Endothelial cell of umbilical vein (primary cell): ENCODE results near the gene ENPP3. TPM values are rescaled to one million over a fixed set of nuclear protein-coding genes. Genes with fewer than 3 reads are reported as not detected.

Experiments used
- BruUV-seq: library from RNA; stranded (reverse); fragments of 400-500 nt; replicated peaks from 2 replicates; lab custom pipeline; 2021; lab: Mats Ljungman, UMichigan
- CTCF ChIA-PET: fragments of 300-600, 350-600 bp; sonication (Branson Sonifier 250); formaldehyde crosslinking; loops from one replicate; lab custom pipeline; 2021; ENCODE audit warnings: antibody characterized with exemption, inconsistent platforms; lab: Charles Lee
- POLR2A ChIA-PET: fragments of 300-600, 350-600 bp; sonication (Branson Sonifier 250); formaldehyde crosslinking; loops from one replicate; lab custom pipeline; 2021; ENCODE audit warnings: antibody characterized with exemption, inconsistent platforms; lab: Charles Lee
- DNase-seq: peaks from one replicate; pipeline ENCODE4 v3.0.0-alpha.2; 2011; ENCODE audit warnings: low read depth, low spot score
- FAIRE-seq: peaks from 2 replicates; lab custom pipeline; 2011; peaks lifted over from hg19 to GRCh38; lab: Jason Lieb, UNC
- H2AFZ ChIP-seq: 2 replicates; pipeline ENCODE4 v1.6.0; 2012; ENCODE audit warnings: low read depth, low read length, control low read depth, inconsistent platforms
- H3K27ac ChIP-seq: 2 replicates; pipeline ENCODE4 v1.5.1; 2011; ENCODE audit warnings: low read depth, mild to moderate bottlenecking, control low read depth, low read length, moderate library complexity; ENCODE audit not compliant: insufficient read depth
- H3K27me3 ChIP-seq, 2 experiments: 2 replicates each; pipeline versions ENCODE4 v1.6.0 to v1.6.1; 2011; ENCODE audit warnings: low read length in 2 of 2, mixed read lengths in 1 of 2; ENCODE audit not compliant: control insufficient read depth in 2 of 2, insufficient read depth in 2 of 2
- H3K36me3 ChIP-seq, 2 experiments: 2 replicates in 1 of 2; 3 replicates in 1 of 2; pipeline ENCODE4 v1.5.1; 2011; ENCODE audit warnings: low read length in 2 of 2, mild to moderate bottlenecking in 1 of 2, moderate library complexity in 1 of 2; ENCODE audit not compliant: control insufficient read depth in 2 of 2, insufficient read depth in 2 of 2; ENCODE audit errors: extremely low read depth in 1 of 2
- H3K4me1 ChIP-seq: 3 replicates; pipeline ENCODE4 v1.5.1; 2011; ENCODE audit warnings: mild to moderate bottlenecking, low read length; ENCODE audit not compliant: control insufficient read depth, insufficient read depth; ENCODE audit errors: extremely low read depth
- H3K4me2 ChIP-seq: 2 replicates; pipeline ENCODE4 v1.6.1; 2011; ENCODE audit warnings: low read length, control low read depth, mixed read lengths; ENCODE audit not compliant: insufficient read depth
- H3K4me3 ChIP-seq, 3 experiments: fragments of 200-600 bp in 1 of 3; sonication (generic), shearing (Covaris generic) in 1 of 3; replicated peaks in 1 of 3; 2 replicates each; pipeline ENCODE4 v1.5.1; 2011 to 2016; ENCODE audit warnings: control low read depth in 3 of 3, low read length in 3 of 3, mild to moderate bottlenecking in 2 of 3, inconsistent platforms in 1 of 3, low read depth in 1 of 3, moderate library complexity in 1 of 3; ENCODE audit not compliant: insufficient read depth in 1 of 3
- H3K79me2 ChIP-seq: 2 replicates; pipeline ENCODE4 v1.6.0; 2012; ENCODE audit warnings: low read length, inconsistent platforms; ENCODE audit not compliant: control insufficient read depth, insufficient read depth
- H3K9ac ChIP-seq: replicated peaks from 2 replicates; pipeline ENCODE3; 2011; ENCODE audit warnings: low read length, control low read depth; ENCODE audit not compliant: insufficient read depth; ENCODE audit errors: extremely low read depth
- H3K9me1 ChIP-seq: replicated peaks from 3 replicates; pipeline ENCODE4 v1.6.0; 2011; ENCODE audit warnings: mild to moderate bottlenecking, low read length; ENCODE audit not compliant: control insufficient read depth, insufficient read depth; ENCODE audit errors: extremely low read depth
- H3K9me3 ChIP-seq: replicated peaks from 2 replicates; pipeline ENCODE4 v1.5.1; 2012; ENCODE audit warnings: low read length, inconsistent platforms; ENCODE audit not compliant: control insufficient read depth, insufficient read depth
- H4K20me1 ChIP-seq: replicated peaks from 2 replicates; pipeline ENCODE3; 2011; ENCODE audit warnings: mild to moderate bottlenecking, low read length; ENCODE audit not compliant: control insufficient read depth, insufficient read depth; ENCODE audit errors: extremely low read depth
- EZH2 ChIP-seq: IDR thresholded peaks from 2 replicates; pipeline ENCODE4 v1.6.1; 2012; ENCODE audit warnings: borderline replicate concordance, low read depth, mild to moderate bottlenecking, moderate library complexity, low read length, inconsistent platforms; ENCODE audit not compliant: severe bottlenecking
- FOS ChIP-seq: IDR thresholded peaks from 2 replicates; pipeline ENCODE4 v1.6.1; 2011; ENCODE audit warnings: mild to moderate bottlenecking, low read length, moderate library complexity, borderline replicate concordance; ENCODE audit not compliant: insufficient read depth
- GATA2 ChIP-seq: IDR thresholded peaks from 2 replicates; pipeline ENCODE4 v1.7.0; 2011; ENCODE audit warnings: low read depth, mild to moderate bottlenecking, moderate library complexity, mixed read lengths, low read length; ENCODE audit not compliant: insufficient read length, insufficient read depth
- JUN ChIP-seq: IDR thresholded peaks from 2 replicates; pipeline ENCODE4 v1.6.1; 2011; ENCODE audit warnings: borderline replicate concordance, low read depth; ENCODE audit not compliant: insufficient read length, insufficient read depth
- MYC ChIP-seq: IDR thresholded peaks from one replicate; pipeline ENCODE4 v1.6.1; 2011; ENCODE audit warnings: mild to moderate bottlenecking, low read depth, low read length
- POLR2A ChIP-seq: IDR thresholded peaks from 2 replicates; pipeline ENCODE4 v1.6.1; 2012; ENCODE audit warnings: low read depth, mild to moderate bottlenecking, control low read depth, low read length
- POLR2AphosphoS5 ChIP-seq: IDR thresholded peaks from 2 replicates; pipeline ENCODE4 v1.6.1; 2012; ENCODE audit warnings: low read depth, mild to moderate bottlenecking, control low read depth, low read length, moderate library complexity; ENCODE audit not compliant: insufficient read depth
- dilution Hi-C: fragments of 300-500 bp; cut with MboI; formaldehyde crosslinking; loops from one replicate; pipeline ENCODE4 v1.15.0; 2019; ENCODE audit warnings: low sequenced_read_pairs; ENCODE audit not compliant: extremely low pct_ligation_motif_present
- intact Hi-C: fragments of 100-400 bp; cut with micrococcal nuclease; formaldehyde crosslinking; loops from one replicate; pipeline ENCODE4 v1.10.0; 2022
- polyA plus RNA-seq, 4 experiments: library from polyadenylated mRNA; depleted of rRNA in 3 of 4; stranded (reverse) in 3 of 4; unstranded in 1 of 4; fragments of >200 nt; gene quantifications; 2 replicates each; pipeline versions ENCODE4 v1.2.1 to v1.2.3, GENCODE V29; 2011 to 2012; ENCODE audit warnings: missing spikeins in 1 of 4
- total RNA-seq: library from RNA; stranded (reverse); gene quantifications from 2 replicates; pipeline ENCODE4 v1.2.3, GENCODE V29; 2021
- TF ChIP-seq, protein P1 (sequence below): IDR thresholded peaks from 2 replicates; pipeline ENCODE4 v1.6.1; 2011; ENCODE audit not compliant: insufficient read depth, insufficient read length
- TF ChIP-seq, protein P2 (sequence below), 2 donors: IDR thresholded peaks; 1 replicate in 1 of 2; 2 replicates in 1 of 2; pipeline ENCODE4 v1.5.1; 2011; ENCODE audit warnings: low read length in 2 of 2, mild to moderate bottlenecking in 2 of 2, moderate library complexity in 2 of 2, control low read depth in 1 of 2, inconsistent platforms in 1 of 2, low read depth in 1 of 2; ENCODE audit not compliant: insufficient read depth in 1 of 2; ENCODE audit errors: extremely low read depth in 1 of 2

The ENPP3 gene
- total and polyA plus RNA-seq, 2 donors (not counting 3 experiments of a cell fraction or from before 2014, with no cell fraction given): not detected

DNA sequence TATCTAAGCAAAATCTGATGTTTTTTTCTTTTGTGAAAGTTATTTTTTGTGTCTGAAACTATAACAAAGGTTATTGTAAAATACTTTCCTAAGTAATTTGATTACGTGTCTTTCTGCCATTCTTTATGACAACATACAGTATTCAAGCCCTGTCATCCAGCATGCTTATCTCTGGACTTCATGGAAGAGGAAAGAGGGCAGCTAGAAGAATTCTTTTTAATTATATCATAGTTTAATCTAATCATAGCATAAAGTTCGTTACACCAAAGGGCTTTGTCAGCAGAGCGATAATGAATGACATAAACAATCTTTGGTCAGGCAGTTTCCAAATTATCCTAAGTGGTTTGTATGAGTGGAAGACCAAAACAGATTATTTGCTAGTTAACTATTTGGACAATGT is 3.5 kb downstream of the ENPP3 start:
- Histone ChIP-seq H3K27ac (no peak overlapping the region), H3K36me3 (no peaks in the 10 kb centered on the region), H3K9me3 (no peaks in the 10 kb centered on the region), H3K9ac (no peak overlapping the region), H2AFZ (no peak overlapping the region), H3K4me2 (no peak overlapping the region), H3K79me2 (no peaks in the 10 kb centered on the region), H4K20me1 (no peaks in the 10 kb centered on the region), H3K4me1 (no peaks in the 10 kb centered on the region), H3K9me1 (no peaks in the 10 kb centered on the region), H3K4me3 (no peak overlapping the region), H3K27me3 (peaks cover 0 to 16% of the 10 kb centered on the region in 2 experiments)
- TF ChIP-seq JUN: no peak
- no peak for TF ChIP-seq POLR2A
- no peak for TF ChIP-seq FOS
- no peak for TF ChIP-seq POLR2AphosphoS5
- no peak for TF ChIP-seq MYC
- TF ChIP-seq, protein P1, sequence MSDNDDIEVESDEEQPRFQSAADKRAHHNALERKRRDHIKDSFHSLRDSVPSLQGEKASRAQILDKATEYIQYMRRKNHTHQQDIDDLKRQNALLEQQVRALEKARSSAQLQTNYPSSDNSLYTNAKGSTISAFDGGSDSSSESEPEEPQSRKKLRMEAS: no peak
- TF ChIP-seq GATA2: no peak
- TF ChIP-seq, protein P2, sequence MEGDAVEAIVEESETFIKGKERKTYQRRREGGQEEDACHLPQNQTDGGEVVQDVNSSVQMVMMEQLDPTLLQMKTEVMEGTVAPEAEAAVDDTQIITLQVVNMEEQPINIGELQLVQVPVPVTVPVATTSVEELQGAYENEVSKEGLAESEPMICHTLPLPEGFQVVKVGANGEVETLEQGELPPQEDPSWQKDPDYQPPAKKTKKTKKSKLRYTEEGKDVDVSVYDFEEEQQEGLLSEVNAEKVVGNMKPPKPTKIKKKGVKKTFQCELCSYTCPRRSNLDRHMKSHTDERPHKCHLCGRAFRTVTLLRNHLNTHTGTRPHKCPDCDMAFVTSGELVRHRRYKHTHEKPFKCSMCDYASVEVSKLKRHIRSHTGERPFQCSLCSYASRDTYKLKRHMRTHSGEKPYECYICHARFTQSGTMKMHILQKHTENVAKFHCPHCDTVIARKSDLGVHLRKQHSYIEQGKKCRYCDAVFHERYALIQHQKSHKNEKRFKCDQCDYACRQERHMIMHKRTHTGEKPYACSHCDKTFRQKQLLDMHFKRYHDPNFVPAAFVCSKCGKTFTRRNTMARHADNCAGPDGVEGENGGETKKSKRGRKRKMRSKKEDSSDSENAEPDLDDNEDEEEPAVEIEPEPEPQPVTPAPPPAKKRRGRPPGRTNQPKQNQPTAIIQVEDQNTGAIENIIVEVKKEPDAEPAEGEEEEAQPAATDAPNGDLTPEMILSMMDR (IDR thresholded peaks at IDR 0.05; ENCODE audit: extremely low read depth in 1 of 2, insufficient read depth in 1 of 2, low read depth in 1 of 2, low read length in 2 of 2): no peak
- no peak for TF ChIP-seq EZH2
- FAIRE-seq (no peak), DNase-seq (no peak)
- dilution Hi-C loops: no loop called here
- ChIA-PET POLR2A (no interaction called here), CTCF (interaction anchor here (2.9 kb wide), 1 partner anchor 13 kb away, joined by 31 read pairs; the partner anchor contains the start of gene MED23)
- no TSS peak for BruUV-seq
- intact Hi-C loops: no loop called here
